Activated CD4-positive, alpha-beta memory T cell treated with anti-CD3 and anti-CD28 coated beads, Interleukin-2, amount 10 ng/mL, durations not matched to agents 7 days and 5 days (primary cell): ENCODE data around the gene APOF. TPM values are rescaled to one million over a fixed set of nuclear protein-coding genes. Genes with fewer than 3 reads are reported as not detected.
A peak's percentile ranks its signal among the peaks of the same experiment; 100 is the strongest.
"Not testable (repeated sequence)": the region's sequence is repeated elsewhere in the genome, so short reads cannot be mapped to it uniquely, and the experiment has no call there.

ENCODE experiments used
- CTCF ChIA-PET: fragments of 350-600 bp; sonication (Branson Sonifier 250); formaldehyde crosslinking; loops from one replicate; lab custom pipeline; 2021; ENCODE audit warnings: antibody characterized with exemption, inconsistent platforms; lab: Charles Lee
- POLR2A ChIA-PET: fragments of 350-600 bp; sonication (Branson Sonifier 250); formaldehyde crosslinking; loops from one replicate; lab custom pipeline; 2021; ENCODE audit warnings: antibody characterized with exemption; lab: Charles Lee
- DNase-seq: peaks from one replicate; pipeline ENCODE4 v3.0.0-alpha.2; 2020
- H3K27ac Mint-ChIP-seq: one replicate; pipeline ENCODE4 v1.8.0; 2021; ENCODE audit warnings: mild to moderate bottlenecking, mixed read lengths
- H3K27me3 Mint-ChIP-seq: one replicate; pipeline ENCODE4 v1.8.0; 2021; ENCODE audit warnings: mixed read lengths
- H3K36me3 Mint-ChIP-seq: one replicate; pipeline ENCODE4 v1.8.0; 2021; ENCODE audit warnings: low read depth, mixed read lengths
- H3K4me1 Mint-ChIP-seq: one replicate; pipeline ENCODE4 v1.8.0; 2021; ENCODE audit warnings: mixed read lengths
- H3K4me3 Mint-ChIP-seq: one replicate; pipeline ENCODE4 v1.8.0; 2021; ENCODE audit warnings: mild to moderate bottlenecking, mixed read lengths
- H3K9me3 Mint-ChIP-seq: one replicate; pipeline ENCODE4 v1.8.0; 2021; ENCODE audit warnings: mixed read lengths
- total RNA-seq, 2 experiments: library from RNA; stranded (reverse); gene quantifications; one replicate each; pipeline ENCODE4 v1.2.3, GENCODE V29; 2021

Gene APOF
- total RNA-seq, 2 experiments from 2014 or later = not detected

DNA sequence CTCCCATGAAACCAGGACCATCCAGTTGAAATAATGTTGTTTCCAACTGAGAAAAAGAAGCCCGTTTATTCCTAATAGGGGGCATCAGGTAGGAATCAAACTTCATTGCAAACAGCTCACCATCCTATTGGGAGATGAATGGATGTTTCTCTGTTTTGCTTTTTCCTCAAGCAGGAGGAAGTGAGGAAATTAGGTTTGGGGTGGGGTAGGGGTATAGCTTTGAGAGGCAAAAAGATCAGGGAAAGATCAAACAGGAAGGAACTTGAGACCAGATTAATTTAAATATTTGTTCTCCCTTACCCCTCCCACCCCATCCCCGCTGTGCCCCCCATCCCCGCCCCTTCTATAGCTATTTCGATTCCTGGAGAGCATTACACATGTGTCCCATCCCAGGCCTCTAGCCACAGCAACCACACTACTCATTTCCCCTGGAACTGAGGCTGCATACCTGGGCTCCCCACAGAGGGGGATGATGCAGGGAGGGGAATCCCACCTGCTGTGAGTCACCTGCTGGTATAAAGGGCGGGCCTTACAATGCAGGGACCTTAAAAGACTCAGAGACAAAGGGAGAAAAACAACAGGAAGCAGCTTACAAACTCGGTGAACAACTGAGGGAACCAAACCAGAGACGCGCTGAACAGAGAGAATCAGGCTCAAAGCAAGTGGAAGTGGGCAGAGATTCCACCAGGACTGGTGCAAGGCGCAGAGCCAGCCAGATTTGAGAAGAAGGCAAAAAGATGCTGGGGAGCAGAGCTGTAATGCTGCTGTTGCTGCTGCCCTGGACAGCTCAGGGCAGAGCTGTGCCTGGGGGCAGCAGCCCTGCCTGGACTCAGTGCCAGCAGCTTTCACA, 24.1 kb downstream of the APOF start, which contains the start of gene IL23A:
IL23A (plus strand) TSS at position 577 of the 850 bp plus-strand sequence; CDS start at position 738, 161 bp downstream.
- H3K4me1 Mint-ChIP-seq = peaks cover 45% of the 10 kb centered on the region
- CTCF ChIA-PET = interaction anchor here (1.8 to 2.8 kb wide), 3 partner anchors 21 to 126 kb away, joined by 7 to 23 read pairs (median 10); partner anchors contain the start of genes CNPY2 and STAT2
- peaks cover 37% of the 10 kb centered on the region for H3K36me3 Mint-ChIP-seq
- POLR2A ChIA-PET = interaction anchor here (0.7 to 6.9 kb wide), 17 partner anchors 8 to 234 kb away, joined by 3 to 113 read pairs (median 4); partner anchors contain the start of genes CNPY2, COQ10A, CS and ESYT1
- H3K9me3 Mint-ChIP-seq = no peaks in the 10 kb centered on the region
- H3K4me3 Mint-ChIP-seq = peak within 1 kb of the TSS; percentile 76
- H3K27ac Mint-ChIP-seq = peak within 1 kb of the TSS; percentile 96
- peak; percentile 82 for DNase-seq
- H3K27me3 Mint-ChIP-seq = no peaks in the 10 kb centered on the region

DNA sequence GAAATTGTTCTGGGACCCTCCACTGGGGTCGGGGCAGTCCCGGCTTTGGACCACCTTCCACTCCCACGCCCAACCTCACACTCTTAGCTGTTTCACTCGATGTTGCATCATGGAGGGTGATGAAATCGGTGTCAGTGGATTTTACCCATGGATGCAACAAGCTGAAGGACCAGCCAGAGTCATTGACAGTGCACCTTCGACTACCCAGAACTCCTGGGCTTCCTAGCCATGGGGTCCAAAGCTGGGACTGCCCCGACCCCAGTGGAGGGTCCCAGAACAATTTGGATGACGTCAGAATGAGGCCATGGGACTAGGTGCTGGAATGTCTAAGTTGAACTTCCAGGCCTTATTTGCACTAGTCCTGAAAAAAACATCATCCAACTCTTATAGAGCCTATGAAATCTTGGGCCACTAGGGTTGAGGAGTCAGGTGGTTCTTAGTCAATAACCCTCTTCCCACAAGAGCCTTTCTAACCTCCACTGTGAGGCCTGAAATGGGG, 24.9 kb downstream of the APOF start:
- H3K4me3 Mint-ChIP-seq = no peak overlapping the region
- H3K36me3 Mint-ChIP-seq = peaks cover 30% of the 10 kb centered on the region
- no peaks in the 10 kb centered on the region for H3K9me3 Mint-ChIP-seq
- no peaks in the 10 kb centered on the region for H3K27me3 Mint-ChIP-seq
- H3K27ac Mint-ChIP-seq = peak overlapping the region; percentile 96
- DNase-seq = no peak
- CTCF ChIA-PET = interaction anchor here (1.8 to 2.8 kb wide), 3 partner anchors 21 to 126 kb away, joined by 7 to 23 read pairs (median 10); partner anchors contain the start of genes CNPY2 and STAT2
- POLR2A ChIA-PET = interaction anchor here (1.0 to 6.9 kb wide), 11 partner anchors 8 to 223 kb away, joined by 3 to 113 read pairs (median 7); partner anchors contain the start of genes CNPY2, COQ10A, STAT2 and TIMELESS
- peaks cover 53% of the 10 kb centered on the region for H3K4me1 Mint-ChIP-seq

DNA sequence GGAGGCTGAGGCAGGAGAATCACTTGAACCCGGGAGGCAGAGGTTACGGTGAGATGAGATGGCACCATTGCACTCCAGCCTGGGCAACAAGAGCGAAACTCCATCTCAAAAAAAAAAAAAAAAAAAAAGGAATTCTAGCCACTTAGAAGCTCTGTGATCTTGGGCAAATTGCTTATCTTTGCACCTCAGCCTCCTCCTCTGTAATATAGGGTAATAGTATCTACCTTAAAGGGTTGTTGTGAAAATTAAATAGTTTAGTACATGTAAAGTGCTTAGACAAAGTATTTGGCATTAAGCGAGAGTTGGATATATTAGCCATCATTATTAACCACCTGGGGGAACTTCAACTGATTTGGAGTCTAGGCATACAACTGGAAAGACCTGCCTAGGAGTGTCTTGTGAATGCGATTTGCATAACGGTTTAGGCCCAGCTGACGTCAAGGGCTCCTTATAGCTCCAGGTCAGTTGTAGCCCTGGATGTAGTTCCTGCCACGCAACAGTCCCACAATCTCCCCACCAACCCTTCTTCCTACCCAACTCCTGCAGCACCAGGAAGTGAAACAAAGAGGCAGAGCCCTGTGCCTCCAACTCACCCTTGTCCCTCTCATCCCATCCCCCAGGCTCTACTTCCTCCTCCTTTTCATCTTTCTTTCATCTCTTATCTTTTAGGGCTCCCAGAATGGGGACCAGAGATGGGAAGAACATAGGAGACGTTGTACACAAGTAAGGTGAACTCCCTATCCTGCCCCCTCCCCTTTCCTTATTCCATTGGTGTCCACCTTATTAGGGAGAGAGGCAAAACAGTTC, 26.1 kb downstream of the APOF start:
- no peak overlapping the region for H3K27ac Mint-ChIP-seq
- ChIA-PET CTCF (interaction anchor here (1.2 to 2.8 kb wide), 2 partner anchors 23 to 128 kb away, joined by 3 to 23 read pairs; partner anchors contain the start of gene STAT2), POLR2A (interaction anchor here (1.1 to 6.9 kb wide), 3 partner anchors 20 to 113 kb away, joined by 3 to 113 read pairs (median 4); partner anchors contain the start of genes CNPY2, STAT2 and TIMELESS)
- H3K9me3 Mint-ChIP-seq = no peaks in the 10 kb centered on the region
- no peak overlapping the region for H3K4me3 Mint-ChIP-seq
- H3K4me1 Mint-ChIP-seq = peaks cover 60% of the 10 kb centered on the region
- no peak for DNase-seq
- peaks cover 21% of the 10 kb centered on the region for H3K36me3 Mint-ChIP-seq
- no peaks in the 10 kb centered on the region for H3K27me3 Mint-ChIP-seq

DNA sequence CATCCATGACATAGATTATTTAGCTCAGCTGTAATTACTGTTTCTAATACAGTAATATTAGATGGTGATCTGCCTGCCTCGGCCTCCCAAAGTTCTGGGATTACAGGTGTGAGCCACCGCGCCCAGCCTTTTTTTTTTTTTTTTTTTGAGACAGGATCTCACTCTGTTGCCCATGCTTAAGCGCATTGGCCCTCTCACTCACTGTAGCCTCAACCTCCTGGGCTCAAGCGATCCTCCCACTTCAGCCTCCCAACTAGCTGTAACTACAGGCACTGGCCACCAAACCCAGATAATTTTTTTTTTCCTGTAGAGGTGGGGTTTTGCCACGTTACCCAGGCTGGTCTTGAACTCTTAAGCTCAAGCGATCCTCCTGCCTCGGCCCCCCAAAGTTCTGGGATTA, 27.1 kb downstream of the APOF start:
- DNase-seq, H3K27ac Mint-ChIP-seq, H3K9me3 Mint-ChIP-seq, CTCF ChIA-PET, H3K4me3 Mint-ChIP-seq, H3K27me3 Mint-ChIP-seq: not testable (repeated sequence)
- Mint-ChIP-seq H3K4me1 (peaks cover 61% of the 10 kb centered on the region), H3K36me3 (peaks cover 20% of the 10 kb centered on the region)
- POLR2A ChIA-PET = interaction anchor here (1.1 to 4.5 kb wide), 4 partner anchors 14 to 114 kb away, joined by 3 to 82 read pairs (median 6); partner anchors contain the start of genes CNPY2, STAT2 and TIMELESS

DNA sequence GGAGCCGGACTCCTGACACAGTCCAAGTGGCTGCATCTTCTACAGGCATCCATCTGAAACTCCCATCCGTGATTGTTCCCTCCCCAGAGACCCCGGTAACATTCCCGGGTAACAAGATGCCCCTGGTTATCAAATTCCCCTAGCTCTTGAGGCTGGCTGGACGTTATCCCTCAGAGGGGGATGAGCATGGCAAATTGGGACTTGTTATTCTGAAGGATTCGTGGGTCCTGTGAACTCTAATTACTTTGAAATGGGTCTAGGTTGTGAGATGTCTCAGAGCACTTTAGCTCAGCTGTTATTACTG, 28.2 kb downstream of the APOF start:
- peak overlapping the region; percentile 93 for H3K4me3 Mint-ChIP-seq
- ChIA-PET CTCF (interaction anchor here (2.1 to 2.9 kb wide), 3 partner anchors 18 to 145 kb away, joined by 6 to 11 read pairs (median 9); partner anchors contain the start of gene SMARCC2), POLR2A (interaction anchor here (0.7 to 4.5 kb wide), 6 partner anchors 10 to 115 kb away, joined by 3 to 82 read pairs (median 17); partner anchors contain the start of genes CNPY2, STAT2 and TIMELESS)
- peaks cover 52% of the 10 kb centered on the region for H3K4me1 Mint-ChIP-seq
- peaks cover 12% of the 10 kb centered on the region for H3K36me3 Mint-ChIP-seq
- H3K27ac Mint-ChIP-seq = peak overlapping the region; percentile 99
- no peaks in the 10 kb centered on the region for H3K27me3 Mint-ChIP-seq
- H3K9me3 Mint-ChIP-seq = no peaks in the 10 kb centered on the region
- no peak for DNase-seq

DNA sequence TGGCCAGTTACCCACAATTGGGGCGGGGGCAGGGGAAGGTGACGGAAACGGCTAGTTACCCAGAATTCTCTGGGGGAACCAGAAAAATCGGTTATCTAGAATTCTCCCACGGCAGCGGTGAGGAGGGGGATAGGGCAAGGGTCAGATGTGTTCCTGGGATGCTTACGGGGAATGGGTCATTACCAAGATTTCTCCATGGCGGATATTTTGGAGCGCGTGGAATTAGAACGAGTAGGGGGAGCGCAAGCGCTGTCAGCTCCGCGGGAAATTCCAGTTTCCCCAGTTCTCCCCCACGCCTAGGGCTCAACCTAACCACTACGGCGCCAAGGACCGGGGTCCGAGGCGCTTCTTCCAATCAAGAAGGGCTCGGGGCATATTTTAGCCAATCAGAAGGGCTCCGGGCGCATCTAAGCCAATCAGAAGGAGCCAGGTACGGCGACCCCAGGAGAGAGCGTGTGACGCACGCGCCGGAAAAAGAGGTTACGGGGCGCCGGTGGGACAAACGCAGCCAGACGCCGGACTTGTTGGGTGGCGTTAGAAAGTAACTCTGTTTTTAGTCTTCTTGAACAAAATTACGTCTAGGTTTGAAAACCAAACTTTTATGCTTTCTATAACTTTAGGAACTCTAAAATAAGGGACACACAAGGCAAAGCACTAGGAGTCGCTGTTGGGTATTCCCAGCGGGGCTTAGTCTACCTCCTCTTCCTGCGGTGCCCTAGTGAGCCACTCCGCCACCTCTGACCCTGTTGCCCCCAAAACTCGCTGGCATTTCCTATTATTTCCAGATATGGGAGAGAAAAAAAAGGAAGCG, 28.8 kb downstream of the APOF start, which contains the start of gene PAN2:
PAN2 (minus strand) TSS at position 322 of the 811 bp plus-strand sequence. CDS start 906 bp downstream, outside the sequence.
- H3K9me3 Mint-ChIP-seq = no peaks in the 10 kb centered on the region
- no peaks in the 10 kb centered on the region for H3K27me3 Mint-ChIP-seq

DNA sequence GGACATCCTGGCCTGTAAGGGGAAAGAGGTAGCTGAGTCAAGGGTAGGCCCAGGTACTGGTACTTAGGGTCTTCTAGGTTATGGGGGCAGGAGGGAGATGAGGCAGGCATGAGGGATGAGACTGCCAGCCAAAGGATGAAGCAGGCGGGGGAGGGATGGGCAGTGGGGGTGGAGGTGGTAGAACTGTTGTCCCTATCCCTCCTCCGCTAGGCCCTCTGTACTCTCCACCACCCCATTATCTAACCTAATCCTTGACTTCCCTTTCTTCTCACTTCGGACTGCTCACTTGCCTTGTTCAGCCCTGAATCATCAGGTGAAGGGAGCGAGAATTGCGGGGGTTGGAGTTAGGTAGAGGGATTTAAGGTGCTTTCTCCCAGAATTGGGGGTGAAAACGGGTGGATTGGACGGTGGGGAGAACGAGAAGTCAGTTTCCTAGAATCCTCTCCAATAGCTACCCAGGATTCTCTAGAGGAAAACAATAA, 29.4 kb downstream of the APOF start:
- Mint-ChIP-seq H3K4me1 (peaks cover 40% of the 10 kb centered on the region), H3K27me3 (no peaks in the 10 kb centered on the region), H3K27ac (peak overlapping the region; percentile 99), H3K4me3 (peak overlapping the region; percentile 93), H3K9me3 (no peaks in the 10 kb centered on the region), H3K36me3 (peaks cover 4% of the 10 kb centered on the region)
- ChIA-PET CTCF (interaction anchor here (2.0 to 2.9 kb wide), 4 partner anchors 19 to 144 kb away, joined by 6 to 13 read pairs (median 10); partner anchors contain the start of genes SMARCC2 and STAT2), POLR2A (interaction anchor here (0.5 to 4.5 kb wide), 18 partner anchors 9 to 365 kb away, joined by 3 to 82 read pairs (median 7); partner anchors contain the start of genes ANKRD52, CNPY2, PA2G4 and RBMS2)
- DNase-seq = no peak

More for the DNA sequence above, 28.8 kb downstream of the APOF start, which contains the start of gene PAN2:
- ChIA-PET CTCF (interaction anchor here (2.0 to 2.9 kb wide), 4 partner anchors 18 to 144 kb away, joined by 6 to 13 read pairs (median 10); partner anchors contain the start of genes SMARCC2 and STAT2), POLR2A (interaction anchor here (0.5 to 4.5 kb wide), 18 partner anchors 9 to 365 kb away, joined by 3 to 82 read pairs (median 7); partner anchors contain the start of genes ANKRD52, CNPY2, PA2G4 and RBMS2)
- Mint-ChIP-seq H3K4me3 (peak within 1 kb of the TSS; percentile 93), H3K27ac (peak within 1 kb of the TSS; percentile 99), H3K36me3 (peaks cover 6% of the 10 kb centered on the region), H3K4me1 (peaks cover 46% of the 10 kb centered on the region)
- peak; percentile 95 for DNase-seq

DNA sequence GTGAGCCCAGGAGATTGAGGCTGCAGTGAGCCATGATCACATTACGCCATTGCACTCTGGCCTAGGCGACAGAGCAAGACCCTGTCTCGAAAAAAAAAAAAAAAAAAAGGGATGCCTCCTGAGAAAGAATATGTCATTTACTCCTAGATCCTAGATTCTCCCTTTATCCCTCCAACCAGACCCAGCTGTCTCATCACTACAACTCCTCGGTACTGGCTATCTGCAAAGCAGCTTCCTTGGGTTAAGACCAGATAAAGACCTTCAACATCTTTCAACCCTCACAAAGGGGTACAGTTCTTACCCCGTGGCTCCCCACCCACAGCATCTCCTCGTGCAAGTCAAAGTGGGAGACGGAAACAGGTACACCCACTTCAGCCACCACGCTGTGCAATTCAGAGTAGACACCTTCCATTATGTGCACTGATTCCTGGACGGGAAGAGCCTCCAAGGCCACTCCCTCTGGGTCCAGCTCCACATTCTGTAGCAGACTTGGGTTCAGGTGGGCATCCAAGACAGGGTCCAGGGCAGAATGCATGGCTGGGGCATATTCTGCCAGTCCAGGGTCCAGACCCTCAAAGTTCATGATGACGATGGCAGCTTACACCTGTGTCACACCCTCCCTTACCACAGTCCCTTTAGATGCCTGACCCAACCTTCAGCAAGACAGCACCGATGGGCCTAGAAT, 30.0 kb downstream of the APOF start:
- peak overlapping the region; percentile 99 for H3K27ac Mint-ChIP-seq
- CTCF ChIA-PET = interaction anchor here (2.0 to 2.9 kb wide), 4 partner anchors 20 to 143 kb away, joined by 6 to 13 read pairs (median 10); partner anchors contain the start of genes SMARCC2 and STAT2
- DNase-seq = peak; percentile 20
- H3K4me3 Mint-ChIP-seq = peak overlapping the region; percentile 93
- no peaks in the 10 kb centered on the region for H3K9me3 Mint-ChIP-seq
- H3K36me3 Mint-ChIP-seq = peaks cover 5% of the 10 kb centered on the region
- H3K4me1 Mint-ChIP-seq = peaks cover 34% of the 10 kb centered on the region
- POLR2A ChIA-PET = interaction anchor here (0.5 to 4.5 kb wide), 16 partner anchors 9 to 366 kb away, joined by 3 to 82 read pairs (median 7); partner anchors contain the start of genes ANKRD52, CNPY2, RBMS2 and RNF41
- no peaks in the 10 kb centered on the region for H3K27me3 Mint-ChIP-seq

DNA sequence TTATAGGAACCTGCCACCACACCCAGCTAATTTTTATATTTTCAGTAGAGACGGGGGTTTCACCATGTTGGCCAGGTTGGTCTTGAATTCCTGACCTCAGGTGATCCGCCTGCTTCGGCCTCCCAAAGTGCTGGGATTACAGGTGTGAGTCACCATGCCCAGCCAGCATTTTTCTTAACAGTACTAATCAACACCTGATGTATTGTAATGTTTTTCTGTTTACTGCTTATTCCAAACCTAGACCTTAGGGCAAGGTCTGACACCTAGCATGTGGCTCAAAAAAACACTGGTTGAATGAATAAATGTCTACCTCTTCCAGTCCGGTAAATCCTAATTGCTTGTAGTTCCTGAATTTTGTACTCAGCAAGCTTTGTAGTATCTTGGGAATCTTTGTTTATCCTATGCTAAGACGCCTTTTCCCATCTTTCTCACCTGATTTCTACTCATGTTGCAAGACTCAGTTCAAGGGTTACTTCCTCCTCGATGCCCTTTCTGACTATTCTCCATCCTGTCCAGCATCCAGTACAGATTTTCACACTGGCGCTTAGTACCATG, 31.6 kb downstream of the APOF start:
- H3K27ac Mint-ChIP-seq = no peak overlapping the region
- DNase-seq = no peak
- H3K4me1 Mint-ChIP-seq = peaks cover 25% of the 10 kb centered on the region
- CTCF ChIA-PET = no interaction called here
- no peaks in the 10 kb centered on the region for H3K9me3 Mint-ChIP-seq
- H3K27me3 Mint-ChIP-seq = no peaks in the 10 kb centered on the region
- POLR2A ChIA-PET = interaction anchor here (2.5 to 4.5 kb wide), 3 partner anchors 10 to 29 kb away, joined by 10 to 82 read pairs (median 50); partner anchors contain the start of genes CNPY2 and STAT2
- peaks cover 13% of the 10 kb centered on the region for H3K36me3 Mint-ChIP-seq
- no peak overlapping the region for H3K4me3 Mint-ChIP-seq

DNA sequence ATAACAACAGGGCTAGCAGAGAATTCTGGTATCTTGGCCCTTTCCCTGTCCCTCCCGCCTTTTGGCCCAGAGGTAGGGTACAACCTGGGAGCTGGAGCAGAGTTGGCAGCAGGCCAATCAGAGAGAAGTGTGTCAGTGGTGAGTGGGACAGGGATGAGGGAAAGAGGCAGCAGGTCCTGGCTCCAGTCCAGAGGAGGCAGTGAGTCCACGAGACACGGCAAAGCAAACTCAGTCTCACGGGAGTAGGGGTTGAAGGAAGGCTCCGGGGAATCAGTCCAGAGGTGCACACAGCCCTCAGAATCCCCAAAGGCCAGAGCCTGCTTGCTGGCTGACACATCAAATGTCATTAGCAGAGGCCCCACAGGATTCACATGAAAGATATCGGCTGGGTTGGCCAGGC, 36.1 kb downstream of the APOF start:
- POLR2A ChIA-PET = interaction anchor here (0.8 to 1.2 kb wide), 2 partner anchors 10 to 33 kb away, joined by 3 read pairs; partner anchors contain the start of genes CNPY2 and STAT2

More for the DNA sequence above, 36.1 kb downstream of the APOF start:
- Mint-ChIP-seq H3K27ac (no peak overlapping the region), H3K4me3 (no peak overlapping the region), H3K27me3 (no peaks in the 10 kb centered on the region), H3K36me3 (peaks cover 43% of the 10 kb centered on the region), H3K4me1 (peaks cover 9% of the 10 kb centered on the region), H3K9me3 (no peaks in the 10 kb centered on the region)
- CTCF ChIA-PET = interaction anchor here (0.6 to 1.9 kb wide), 2 partner anchors 11 to 349 kb away, joined by 4 to 6 read pairs; partner anchors contain the start of gene CNPY2
- no peak for DNase-seq
